ENCODE measurements around the gene RIMKLA.

The RIMKLA gene, protein sequence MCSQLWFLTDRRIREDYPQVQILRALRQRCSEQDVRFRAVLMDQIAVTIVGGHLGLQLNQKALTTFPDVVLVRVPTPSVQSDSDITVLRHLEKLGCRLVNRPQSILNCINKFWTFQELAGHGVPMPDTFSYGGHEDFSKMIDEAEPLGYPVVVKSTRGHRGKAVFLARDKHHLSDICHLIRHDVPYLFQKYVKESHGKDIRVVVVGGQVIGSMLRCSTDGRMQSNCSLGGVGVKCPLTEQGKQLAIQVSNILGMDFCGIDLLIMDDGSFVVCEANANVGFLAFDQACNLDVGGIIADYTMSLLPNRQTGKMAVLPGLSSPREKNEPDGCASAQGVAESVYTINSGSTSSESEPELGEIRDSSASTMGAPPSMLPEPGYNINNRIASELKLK

DNA sequence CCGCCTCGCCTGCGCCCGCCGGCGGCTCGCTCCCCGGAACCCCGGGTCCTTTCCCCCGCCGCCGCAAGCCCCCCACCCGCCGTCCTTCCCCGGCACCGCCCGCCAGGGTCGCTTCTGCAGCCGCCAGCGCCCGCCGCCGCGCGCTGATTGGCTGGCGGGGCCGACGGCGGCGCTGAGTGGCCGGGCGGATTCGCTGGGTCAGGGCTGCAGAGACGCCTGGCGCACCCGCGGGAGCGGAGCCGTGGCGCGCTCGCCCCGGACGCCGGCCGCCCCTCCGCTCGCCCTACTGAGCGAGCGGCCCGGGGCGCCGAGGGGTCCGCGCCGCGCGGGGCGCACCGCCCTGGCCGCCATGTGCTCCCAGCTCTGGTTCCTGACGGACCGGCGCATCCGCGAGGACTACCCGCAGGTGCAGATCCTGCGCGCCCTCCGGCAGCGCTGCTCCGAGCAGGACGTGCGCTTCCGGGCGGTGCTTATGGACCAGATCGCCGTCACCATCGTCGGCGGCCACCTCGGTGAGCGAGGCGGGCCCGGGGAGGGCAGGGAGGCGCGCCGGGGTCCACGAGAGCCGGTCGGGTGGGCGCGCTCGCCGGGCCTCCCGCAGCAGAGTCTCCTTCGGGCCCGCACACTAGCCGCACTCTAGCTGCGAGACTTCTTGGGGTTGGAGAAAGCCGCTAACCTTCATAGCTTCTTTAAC lies at the start of gene RIMKLA:
Gene RIMKLA, plus strand, starts transcription at position 207 of the 694 bp plus-strand sequence. Its CDS starts 143 bp downstream, at position 350.
- DNase-seq = peak; percentile 63

DNA sequence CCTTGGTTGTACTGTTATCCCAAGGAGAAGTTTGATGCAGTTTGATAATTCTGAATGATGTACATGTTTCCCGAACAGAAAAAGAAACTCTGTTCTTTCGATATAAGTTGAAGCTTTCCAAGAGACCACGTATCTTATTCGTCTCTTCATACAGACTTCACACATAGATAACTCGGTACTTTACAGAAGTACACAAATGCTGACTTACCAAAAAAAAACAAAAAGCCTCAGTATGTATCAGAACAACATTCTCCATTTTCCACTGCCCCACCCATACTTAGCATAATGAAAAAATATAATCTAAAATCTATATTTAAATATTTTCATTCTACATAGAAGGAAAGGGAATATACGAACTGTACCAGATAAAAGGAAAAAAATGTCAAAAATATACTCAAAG lies 47.7 kb upstream of the RIMKLA start:
- DNase-seq = no peak

DNA sequence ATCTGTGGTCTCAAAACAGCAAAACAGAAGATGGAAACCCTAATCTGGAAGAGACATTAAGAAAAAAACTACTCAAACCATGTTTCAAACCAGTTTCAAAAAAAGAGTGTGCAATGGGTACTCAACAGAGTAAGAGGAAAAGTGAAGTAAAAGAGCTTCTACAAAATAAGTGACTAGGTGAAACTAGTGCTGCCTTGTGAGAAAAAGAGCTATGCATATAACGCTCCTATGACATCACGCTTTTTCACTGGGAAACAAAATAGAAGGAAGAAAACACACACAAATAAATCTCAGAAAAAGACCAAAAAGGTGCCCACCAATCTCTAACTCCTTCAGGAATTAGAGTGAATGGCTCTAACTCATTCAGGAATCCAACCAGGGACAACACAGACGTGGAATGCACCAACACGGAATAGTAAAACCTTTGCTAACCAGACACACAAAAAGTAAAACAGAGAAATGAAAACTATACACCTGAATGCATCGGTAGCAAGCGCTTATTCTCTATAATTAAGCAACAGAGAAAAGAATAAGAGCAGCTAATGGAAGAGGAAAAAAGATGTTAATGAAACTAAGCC lies 46.8 kb upstream of the RIMKLA start:
- DNase-seq = no peak

DNA sequence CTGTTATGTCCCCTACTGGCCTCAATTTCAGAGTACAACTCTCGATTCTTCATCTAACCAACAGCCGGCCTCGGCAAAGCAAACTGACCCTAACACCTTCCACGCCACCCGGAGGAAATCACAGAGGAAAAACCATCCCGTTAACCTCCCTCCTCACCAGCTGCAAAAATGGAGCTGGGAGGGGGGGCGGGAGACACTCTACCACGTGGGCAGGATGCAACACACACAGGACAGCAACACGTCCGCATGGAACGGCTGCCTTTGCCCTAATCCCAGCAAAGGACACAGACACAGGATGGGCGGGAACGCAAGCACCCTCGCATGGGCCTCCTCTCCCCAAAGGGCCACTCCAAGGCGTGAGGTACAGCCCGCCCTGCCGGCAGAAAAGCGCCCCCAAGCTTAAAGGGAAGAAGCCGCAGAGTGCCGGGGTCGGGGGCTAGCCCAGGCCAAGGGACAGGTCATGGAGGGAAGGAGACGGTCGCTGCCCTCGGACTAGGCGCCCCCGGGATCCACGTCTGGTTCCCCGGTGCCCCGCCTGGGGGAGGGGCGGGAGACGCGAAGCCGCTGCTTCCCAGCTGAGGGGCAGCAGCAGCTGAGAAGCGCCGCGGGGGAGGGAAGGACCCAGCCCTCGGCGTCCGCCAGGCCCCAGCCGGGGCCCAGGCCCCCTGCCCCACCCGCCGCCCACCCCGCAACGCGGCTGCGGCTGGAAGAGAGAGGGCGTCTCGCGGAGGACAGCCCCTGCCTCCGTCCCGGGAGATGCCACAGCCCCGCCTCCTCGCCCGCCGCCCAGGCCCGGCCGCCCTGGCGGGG lies 46.1 kb upstream of the RIMKLA start:
- DNase-seq = peak; percentile 69

DNA sequence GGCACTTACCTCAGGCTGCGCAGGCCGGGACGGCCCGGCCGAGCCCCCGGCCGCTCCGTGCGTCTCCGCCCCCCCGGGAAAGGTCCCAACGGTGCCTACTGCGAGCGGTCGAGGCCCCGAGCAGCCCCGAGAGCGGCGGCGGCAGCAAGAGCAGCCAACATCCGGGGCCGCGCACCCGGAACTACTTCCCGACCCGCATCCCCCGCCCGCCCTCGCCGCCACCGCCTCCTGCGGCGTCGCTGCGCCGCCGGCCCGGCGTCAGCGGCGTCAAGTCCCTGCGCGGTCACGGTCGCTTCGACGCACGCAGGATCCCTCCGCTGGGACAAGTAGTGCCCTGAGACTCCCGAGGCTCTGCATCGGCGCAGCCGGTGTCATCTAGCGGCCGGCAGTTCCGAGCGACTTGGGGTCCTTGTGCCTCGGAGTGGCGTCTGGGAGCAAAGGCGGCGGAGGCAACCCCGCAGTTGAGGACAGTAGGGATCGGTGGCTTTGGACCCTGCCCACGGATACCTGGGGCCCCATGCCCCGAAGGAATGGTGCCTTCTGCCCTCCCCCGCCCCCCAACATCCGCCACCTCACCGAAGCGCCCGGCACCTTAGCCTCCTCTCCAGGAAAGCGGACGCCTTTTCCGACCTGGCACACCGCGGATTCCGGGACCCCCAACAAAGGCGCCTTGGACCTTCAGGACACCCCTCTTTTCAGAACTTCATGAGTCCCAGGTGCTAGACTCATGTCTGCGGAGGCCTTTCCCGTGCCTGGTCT lies 45.4 kb upstream of the RIMKLA start, which contains the start of gene FOXJ3:
Gene FOXJ3, minus strand, starts transcription at position 186 of the 759 bp plus-strand sequence. CDS start 24,142 bp downstream, outside the sequence.
- peak; percentile 93 for DNase-seq

DNA sequence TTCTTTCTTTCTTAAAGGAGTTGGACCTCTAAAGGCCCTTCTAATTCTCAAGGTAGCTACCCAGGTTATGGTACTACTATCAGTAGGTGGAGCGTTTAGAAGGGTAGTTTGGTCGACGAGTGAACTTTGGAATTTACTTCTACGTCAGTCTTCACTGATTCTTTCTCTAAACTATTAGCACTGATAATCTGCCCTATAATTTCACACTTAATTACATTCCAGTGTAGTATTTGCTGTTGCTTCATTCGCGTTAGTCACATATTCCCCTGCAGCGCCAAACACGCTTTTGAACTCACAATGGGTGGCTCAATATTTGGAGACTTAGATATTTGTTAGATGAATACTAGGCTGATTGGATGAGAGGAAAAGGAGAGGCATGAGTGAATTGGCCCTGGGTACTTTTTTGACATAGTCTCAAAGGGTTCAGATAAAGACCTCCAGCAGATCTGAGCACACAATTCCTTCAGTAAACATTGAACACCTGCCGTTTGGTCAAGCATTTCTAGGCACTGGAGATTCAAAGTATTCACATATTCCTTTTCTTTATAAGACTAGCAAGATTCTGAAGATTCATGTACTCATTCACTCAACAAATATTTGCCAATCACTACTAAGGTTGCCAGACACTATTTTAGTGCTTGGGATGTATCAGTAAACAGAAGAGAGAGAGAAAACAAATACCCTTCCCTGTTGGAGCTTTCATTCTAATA lies 44.6 kb upstream of the RIMKLA start:
- no peak for DNase-seq

DNA sequence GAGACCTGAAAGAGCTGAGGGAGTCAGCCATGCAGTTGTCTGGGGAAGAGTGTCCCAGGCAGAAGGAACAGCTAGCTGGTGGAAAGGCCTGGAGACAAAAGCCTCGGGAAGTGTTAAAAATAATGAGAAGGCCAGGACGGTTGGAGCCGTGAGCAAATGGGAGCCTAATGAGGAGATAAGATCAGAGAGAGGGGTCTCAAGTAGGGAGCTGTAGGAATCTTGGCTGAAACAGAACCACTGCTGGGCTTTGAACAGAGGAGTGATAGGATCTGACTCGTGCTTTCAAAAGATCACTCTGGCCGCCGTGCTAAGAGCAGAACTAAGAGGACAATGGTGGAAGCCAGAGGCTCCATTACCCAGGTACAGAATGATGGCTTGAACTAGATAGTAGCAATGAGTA lies 43.6 kb upstream of the RIMKLA start:
- DNase-seq = no peak

DNA sequence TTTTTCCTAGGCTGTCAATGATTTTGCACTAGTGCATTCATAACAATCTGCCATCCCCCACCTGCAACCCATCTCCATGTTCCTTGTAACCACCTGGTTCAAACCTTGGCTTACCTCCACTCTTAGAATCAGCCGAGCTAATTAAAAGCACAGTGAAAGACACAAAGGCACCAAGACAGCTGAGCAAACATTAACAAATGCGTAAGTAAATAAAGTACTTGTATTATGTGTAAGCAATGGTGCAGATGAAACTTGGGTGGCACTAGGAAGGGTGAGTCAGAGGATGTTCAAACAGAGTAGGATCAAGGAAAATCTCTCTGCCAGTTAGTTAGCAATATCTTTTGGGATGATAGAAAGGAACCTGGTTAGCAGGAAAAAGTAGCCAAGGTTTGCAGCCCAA lies 40.5 kb upstream of the RIMKLA start:
- no peak for DNase-seq

DNA sequence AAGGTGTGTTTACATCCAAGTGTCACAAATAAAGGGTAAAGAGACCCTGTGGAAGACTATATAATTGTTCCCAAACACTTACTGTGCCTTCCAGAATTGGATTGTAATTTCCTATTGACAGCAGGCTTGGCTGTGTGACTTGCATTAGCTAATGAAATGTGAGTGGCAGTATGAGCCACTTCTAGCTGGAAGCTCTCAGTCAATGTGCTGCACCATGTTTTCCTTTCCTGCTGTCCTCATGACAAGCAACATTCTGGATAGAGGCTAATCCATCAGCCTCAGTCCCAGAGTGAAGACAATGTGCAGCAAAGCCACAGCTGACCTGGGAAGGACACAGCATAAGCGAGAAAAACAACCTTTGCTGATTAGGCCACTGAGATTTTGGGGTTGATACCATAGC lies 39.7 kb upstream of the RIMKLA start:
- DNase-seq = no peak

DNA sequence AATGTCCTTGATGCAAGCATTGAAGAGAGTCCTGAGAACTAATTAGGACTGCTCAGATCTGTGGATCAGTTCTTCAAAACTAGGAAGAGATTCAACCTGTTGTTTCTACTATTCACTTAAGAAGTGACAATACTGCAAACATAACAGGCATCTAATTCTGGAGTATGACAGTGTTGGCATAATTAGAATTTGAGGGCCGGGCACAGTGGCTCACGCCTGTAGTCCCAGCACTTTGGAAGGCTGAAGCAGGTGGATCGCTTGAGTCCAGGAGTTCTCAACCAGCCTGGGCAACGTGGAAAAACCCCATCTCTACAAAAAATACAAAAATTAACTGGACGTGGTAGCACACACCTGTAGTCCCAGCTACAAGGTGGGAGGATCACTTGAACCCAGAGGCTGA lies 37.5 kb upstream of the RIMKLA start:
- no peak for DNase-seq

DNA sequence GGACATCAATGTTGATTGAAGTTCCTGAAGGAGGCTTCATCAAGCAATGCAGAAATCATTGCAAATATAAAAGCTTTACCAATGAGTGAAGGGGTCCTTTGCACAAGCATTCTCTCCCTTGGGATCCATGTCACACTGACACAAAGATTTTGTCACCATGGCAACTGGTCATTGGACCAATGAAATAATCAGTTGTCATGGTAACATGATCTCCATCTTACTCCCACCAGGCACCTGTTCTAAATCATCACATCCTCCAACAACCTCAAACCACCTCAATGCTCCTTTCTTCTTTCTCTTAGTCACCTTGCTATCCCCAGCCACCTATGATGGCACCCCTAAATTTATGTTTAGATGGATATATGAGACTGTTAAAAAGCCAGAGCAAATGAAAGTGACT lies 32.1 kb upstream of the RIMKLA start:
- no peak for DNase-seq

DNA sequence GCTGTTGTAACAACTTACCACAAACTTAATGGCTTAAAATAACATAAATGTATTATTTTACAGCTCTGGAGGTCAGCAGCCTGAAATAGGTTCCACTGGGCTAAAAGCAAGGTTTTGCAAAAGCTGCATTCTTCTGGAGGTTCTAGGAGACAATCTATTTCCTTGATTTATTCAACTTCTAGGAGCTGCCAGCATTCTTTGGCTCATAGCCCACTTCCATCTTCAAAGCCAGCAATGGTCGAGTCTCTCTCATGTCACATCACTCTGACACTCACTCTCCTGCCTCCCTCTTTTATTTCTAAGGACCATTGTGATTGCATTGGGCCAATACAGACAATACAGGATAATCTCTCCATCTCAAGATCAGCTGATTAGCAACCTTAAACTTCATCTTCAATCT lies 30.5 kb upstream of the RIMKLA start:
- DNase-seq = no peak

DNA sequence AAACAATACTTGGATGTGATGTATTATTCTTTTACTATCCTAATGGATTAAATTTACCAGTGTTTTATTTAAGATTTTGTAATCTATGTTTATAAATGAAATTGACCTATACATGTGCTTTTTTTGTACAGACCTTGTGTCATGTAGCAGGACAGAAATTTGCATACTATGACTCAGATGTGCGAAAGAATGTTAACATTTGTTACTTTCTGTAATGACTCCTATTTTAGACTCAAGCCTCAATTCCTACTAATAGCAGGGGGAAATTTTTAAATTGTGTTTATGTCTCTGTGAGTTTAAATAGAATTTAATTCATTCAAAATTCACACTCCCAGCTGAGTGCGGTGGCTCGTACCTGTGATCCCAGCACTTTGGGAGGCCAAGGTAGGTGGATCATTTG lies 21.8 kb upstream of the RIMKLA start:
- no peak for DNase-seq

DNA sequence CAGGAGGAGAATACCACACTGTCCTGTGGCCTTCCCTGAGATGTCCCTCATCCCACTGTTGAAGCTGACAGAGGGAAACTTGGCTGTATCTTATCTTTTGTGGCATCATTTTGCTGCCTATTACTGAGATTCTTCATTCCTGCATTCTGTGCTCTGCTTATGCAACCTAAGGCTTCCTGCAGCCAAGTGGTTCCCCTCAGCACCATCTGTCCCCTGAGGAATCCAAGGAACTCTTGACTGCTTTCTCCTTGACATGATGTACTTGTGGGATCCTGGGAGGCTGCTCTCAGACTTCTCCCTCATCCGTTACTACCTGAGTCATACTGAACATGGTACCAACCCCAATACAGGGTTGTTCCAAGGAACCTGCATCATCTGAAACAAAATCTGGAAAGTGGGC lies 21.1 kb upstream of the RIMKLA start:
- DNase-seq = no peak

DNA sequence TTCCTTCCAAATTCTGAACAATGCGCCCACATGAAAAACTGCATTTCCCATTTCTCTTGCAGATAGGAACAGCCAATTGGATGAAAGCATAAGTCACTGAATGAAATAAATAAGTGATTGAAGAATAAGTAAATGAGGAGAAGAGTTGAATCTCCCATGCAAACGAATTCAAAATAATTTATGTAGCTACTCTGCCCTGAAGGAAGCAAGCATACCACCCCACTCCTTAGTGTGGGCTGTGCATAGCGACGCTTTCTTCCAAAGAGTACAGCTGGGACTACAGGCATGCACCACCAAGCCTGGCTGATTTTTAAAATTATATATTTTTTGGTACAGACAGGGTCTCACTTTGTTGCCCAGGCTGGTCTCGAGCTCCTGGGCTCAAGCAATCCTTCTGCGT lies 16.5 kb upstream of the RIMKLA start:
- DNase-seq = no peak

DNA sequence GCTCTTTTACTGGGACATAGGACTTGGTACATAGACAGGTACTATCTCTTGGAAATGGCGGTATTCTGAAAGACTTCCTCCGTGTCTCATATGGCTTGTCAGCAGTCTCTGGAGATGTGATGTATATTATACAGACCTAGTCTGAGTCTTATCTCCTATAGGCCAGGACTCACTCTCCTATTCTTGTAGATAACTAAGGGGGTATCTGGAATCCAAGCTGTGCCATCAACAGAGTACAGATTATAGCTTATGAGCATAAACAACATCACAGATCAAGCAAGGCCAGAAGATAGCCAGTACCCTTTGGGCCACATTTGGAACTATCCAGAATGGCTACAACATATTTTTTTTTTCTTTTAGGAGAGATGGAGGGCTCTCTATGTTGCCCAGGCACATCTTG lies 16.1 kb upstream of the RIMKLA start:
- DNase-seq = no peak

DNA sequence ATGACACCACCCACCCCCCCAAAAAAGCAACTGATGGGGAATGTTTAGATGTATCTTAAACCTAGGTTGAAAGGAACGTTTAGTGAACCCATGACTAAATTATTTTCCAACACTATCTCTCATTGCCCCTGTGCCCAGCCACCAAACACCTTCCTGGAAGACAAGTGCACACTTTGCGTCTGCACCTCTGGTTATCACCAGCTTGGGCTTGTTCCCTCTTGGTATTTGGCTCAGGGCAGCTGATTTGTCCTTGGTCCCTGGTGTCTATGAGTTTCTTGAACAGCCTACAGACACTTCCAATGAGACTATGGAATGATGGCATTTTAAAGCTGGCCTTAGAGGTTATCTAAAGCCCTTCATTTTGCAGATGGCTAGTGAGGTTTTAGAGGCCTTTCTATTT lies 15.5 kb upstream of the RIMKLA start:
- no peak for DNase-seq

DNA sequence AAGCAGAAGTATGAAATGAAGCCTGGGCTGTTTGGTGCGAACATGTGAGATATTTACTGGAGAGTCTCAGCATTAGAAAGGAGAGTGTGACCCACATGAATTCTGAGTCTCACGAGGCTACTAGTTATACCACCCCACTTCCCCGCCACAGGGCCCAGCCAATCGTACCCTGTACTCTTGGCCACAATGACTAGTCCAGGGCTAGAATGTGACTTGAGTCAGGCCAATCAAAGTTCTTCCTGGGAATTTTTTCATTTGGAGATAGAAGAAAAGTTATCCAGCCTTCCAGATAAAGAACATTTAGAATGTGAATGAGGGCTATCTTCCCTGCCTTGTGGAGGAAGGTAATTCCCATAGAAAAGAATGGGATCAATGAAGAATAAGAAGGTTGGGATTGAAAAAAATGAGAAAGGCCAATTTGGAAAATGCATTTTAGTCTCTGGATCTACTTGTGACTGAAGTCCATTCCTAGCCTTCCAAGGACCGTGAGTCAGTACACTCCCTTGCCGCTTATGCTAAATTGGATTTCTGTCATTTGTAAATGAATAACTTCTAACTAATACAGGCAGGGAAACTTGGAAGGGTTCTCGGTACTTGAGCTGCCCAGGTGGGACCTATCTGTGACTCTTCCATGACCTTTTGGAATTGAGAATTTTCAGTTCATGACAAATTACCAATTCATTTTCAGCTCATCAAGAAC lies 12.3 kb upstream of the RIMKLA start:
- DNase-seq = no peak

DNA sequence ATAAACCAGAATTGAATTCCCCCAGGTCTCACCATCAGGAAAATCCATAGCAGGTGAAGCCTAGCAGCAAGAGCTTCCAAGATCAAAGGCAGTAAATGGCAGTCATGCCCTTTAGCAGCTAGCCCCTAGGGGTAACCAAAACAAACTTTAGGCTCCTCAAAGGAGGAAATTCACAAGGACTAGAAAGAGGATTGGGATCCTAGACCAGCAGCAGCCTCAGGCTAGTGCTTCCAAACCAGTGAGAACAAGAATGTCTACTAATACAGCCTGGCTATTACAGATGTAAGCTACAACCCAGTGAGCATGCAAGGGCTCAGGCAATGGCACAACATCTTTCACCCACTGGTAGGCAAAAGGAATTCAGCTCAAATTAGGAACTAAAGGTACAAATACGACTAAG lies 11.1 kb upstream of the RIMKLA start:
- DNase-seq = no peak

DNA sequence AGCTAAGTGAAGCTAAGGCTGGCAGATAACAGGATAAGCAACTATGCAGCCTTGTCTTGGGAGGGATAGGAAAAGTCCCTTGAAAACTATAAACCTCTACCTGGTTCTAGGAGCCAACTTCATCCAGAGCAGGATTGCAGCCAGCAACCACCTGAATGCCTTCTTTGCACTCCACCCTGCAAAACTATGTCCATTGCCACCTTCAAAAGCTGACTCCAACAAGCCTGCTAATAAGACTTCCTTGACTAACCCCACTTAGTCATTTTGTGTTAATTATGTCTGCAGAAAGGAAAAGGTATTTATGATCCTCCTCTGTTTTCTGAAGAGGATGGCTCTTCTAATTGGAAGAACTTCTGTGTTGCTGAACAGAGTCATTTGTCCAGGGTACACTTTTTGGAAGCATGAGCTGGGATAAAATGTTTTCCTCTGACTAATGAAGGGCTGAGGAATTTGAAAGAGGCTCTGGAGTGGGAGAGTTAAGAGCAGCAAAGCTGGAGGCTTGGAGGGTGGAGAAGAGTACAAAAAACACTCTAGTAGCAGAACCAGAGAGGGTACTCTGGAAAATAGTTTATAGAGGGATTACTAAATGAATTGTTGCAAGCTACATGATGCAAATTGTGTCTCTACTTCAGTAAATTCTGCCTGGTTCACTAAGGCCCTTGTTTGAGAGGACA lies 9.6 kb upstream of the RIMKLA start:
- DNase-seq = no peak
